Ovary (tissue), 9 donors: ENCODE measurements around the gene TBC1D16. TPM values are rescaled to one million over a fixed set of nuclear protein-coding genes. Genes with fewer than 3 reads are reported as not detected.

Source experiments
- DNase-seq, 5 donors: peaks; one replicate each; pipeline ENCODE4 v3.0.0-alpha.2; 2019 to 2020
- H3K27ac ChIP-seq, 2 donors: fragments of 200-600 bp; one replicate each; pipeline versions ENCODE4 v1.5.1 to v1.8.0; 2019 to 2022
- H3K27me3 ChIP-seq: fragments of 200-600 bp; one replicate; pipeline ENCODE4 v1.8.0; 2022
- H3K36me3 ChIP-seq: fragments of 200-600 bp; sonication (generic); one replicate; pipeline ENCODE4 v1.5.1; 2019
- H3K4me1 ChIP-seq: one replicate; pipeline ENCODE4 v1.8.1; 2013; ENCODE audit warnings: mild to moderate bottlenecking, moderate library complexity; ENCODE audit not compliant: insufficient read depth
- H3K4me3 ChIP-seq: fragments of 200-600 bp; sonication (generic); one replicate; pipeline ENCODE4 v1.5.1; 2017
- H3K9me3 ChIP-seq, 2 donors: fragments of 200-600 bp in 1 of 2; sonication (generic) in 1 of 2; one replicate each; pipeline versions ENCODE4 v1.5.1 to v1.8.1; 2013 to 2019; ENCODE audit warnings: mild to moderate bottlenecking in 1 of 2, moderate library complexity in 1 of 2
- EP300 ChIP-seq: sonication (generic); formaldehyde crosslinking; IDR thresholded peaks from one replicate; pipeline ENCODE4 v1.6.1; 2017; ENCODE audit warnings: antibody characterized with exemption
- POLR2A ChIP-seq: fragments of 450-650 bp; IDR thresholded peaks from one replicate; pipeline ENCODE4 v1.6.1; 2017; ENCODE audit warnings: antibody characterized with exemption, mild to moderate bottlenecking, moderate library complexity
- WGBS, 3 donors: extraction: QIAGEN DNeasy Blood & Tissue Kit in 1 of 3; methylation state at CpG; one replicate each; pipeline versions ENCODE4 v1.1.5 to v1.1.7; 2013 to 2017; 5-methylcytosine and 5-hydroxymethylcytosine counted together
- intact Hi-C, 4 donors: fragments of 100-400 bp; cut with DNase I; formaldehyde crosslinking; loops; one replicate each; pipeline versions ENCODE4 v1.11.0 to v1.15.1; 2022 to 2023
- polyA plus RNA-seq, 2 donors: library from polyadenylated mRNA; stranded (reverse); fragments of 200-250 nt in 1 of 2; fragments of 350-450 nt in 1 of 2; fragmentation: Illumina TruSeq in 1 of 2; extraction: RNeasy Lipid Tissue Mini Kit (QIAGEN cat#74804) in 1 of 2; gene quantifications; one replicate each; pipeline ENCODE4 v1.2.3, GENCODE V29; 2013 to 2014
- total RNA-seq, 7 donors: library from RNA; depleted of rRNA in 2 of 7; stranded (reverse); fragments of >200 nt in 2 of 7; fragmentation: NEBNext Ultra II Directional in 3 of 7; extraction: Animal tissue kit (Norgen Biotek cat#: 25700) in 3 of 7; gene quantifications; one replicate each; pipeline versions ENCODE4 v1.1.0 to v1.2.4, GENCODE V29; 2016 to 2023
- TF ChIP-seq, protein P1 (sequence below), 3 donors: fragments of 450-650 bp in 2 of 3; fragments of 200-600 bp in 1 of 3; IDR thresholded peaks; one replicate each; pipeline versions ENCODE4 v1.5.1 to v1.8.0; 2016 to 2022; ENCODE audit warnings: antibody characterized with exemption in 3 of 3, mild to moderate bottlenecking in 1 of 3
- donor health status: DM: no; HTN: no; CAD: no; lungs with moderate emphysema.
- donor health status: DM: no; HTN: no; CAD: no.
- donor health status: Bipolar disorder and iron deficiency.
- donor health status: DM: yes; HTN: yes; CAD: no.
- donor health status: DM: no; HTN: no; CAD: no.
- donor health status: DM: yes; HTN: yes; CAD: no.

TBC1D16 gene
- total and polyA plus RNA-seq, 9 donors: 9.3 to 40.5 (median 27.1) TPM

DNA sequence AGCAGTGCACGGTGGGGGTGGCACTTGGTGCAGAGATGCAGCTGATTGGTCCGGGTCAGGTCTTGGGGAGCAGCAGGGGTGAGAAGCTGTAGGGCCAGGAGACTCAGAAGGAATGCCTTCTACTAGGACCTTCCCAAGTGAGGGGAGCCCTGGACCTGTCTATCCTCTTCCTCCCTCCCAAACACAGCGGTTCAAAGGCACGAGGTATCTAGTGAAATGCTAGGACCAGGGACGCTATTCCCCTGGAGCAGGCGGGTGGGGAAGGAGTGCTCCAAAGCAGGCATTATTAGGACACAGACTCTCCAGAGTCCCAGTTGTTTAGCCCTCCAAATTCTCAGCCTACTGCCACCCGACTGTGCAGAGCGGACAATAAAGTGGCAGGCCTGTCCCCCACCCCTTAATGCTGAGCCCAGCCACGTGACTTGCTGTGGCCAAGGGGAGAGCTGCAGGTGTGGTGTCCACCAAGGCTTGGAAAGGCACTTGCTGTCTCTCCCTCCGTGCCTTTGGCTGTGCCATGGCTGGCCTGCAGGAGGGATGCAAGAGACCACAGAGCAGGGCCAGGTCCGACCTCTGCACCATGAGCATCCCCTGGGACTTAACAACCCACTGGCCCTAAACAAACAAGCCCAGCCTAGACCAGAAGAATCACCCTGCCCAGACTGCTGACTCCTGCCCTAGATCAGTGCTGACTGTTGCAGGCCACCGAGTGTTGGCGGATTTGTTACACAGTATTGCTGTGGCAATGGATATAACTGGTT, 97.2 kb downstream of the TBC1D16 start:
- Histone ChIP-seq H3K9me3 (no peaks in the 10 kb centered on the region), H3K27me3 (no peaks in the 10 kb centered on the region), H3K36me3 (no peaks in the 10 kb centered on the region), H3K27ac (no peak overlapping the region), H3K4me3 (no peak overlapping the region), H3K4me1 (peaks cover 19% of the 10 kb centered on the region)
- peak in 1 of 5 donors; percentile 35 for DNase-seq
- TF ChIP-seq, protein P1, sequence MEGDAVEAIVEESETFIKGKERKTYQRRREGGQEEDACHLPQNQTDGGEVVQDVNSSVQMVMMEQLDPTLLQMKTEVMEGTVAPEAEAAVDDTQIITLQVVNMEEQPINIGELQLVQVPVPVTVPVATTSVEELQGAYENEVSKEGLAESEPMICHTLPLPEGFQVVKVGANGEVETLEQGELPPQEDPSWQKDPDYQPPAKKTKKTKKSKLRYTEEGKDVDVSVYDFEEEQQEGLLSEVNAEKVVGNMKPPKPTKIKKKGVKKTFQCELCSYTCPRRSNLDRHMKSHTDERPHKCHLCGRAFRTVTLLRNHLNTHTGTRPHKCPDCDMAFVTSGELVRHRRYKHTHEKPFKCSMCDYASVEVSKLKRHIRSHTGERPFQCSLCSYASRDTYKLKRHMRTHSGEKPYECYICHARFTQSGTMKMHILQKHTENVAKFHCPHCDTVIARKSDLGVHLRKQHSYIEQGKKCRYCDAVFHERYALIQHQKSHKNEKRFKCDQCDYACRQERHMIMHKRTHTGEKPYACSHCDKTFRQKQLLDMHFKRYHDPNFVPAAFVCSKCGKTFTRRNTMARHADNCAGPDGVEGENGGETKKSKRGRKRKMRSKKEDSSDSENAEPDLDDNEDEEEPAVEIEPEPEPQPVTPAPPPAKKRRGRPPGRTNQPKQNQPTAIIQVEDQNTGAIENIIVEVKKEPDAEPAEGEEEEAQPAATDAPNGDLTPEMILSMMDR (IDR thresholded peaks at IDR 0.05): no peak
- no peak for TF ChIP-seq POLR2A
- no peak for TF ChIP-seq EP300
- 75 to 78% (median 77%) methylated on average over 13 of the region's 13 CpGs for WGBS, 3 donors
- intact Hi-C loops: no loop called here

DNA sequence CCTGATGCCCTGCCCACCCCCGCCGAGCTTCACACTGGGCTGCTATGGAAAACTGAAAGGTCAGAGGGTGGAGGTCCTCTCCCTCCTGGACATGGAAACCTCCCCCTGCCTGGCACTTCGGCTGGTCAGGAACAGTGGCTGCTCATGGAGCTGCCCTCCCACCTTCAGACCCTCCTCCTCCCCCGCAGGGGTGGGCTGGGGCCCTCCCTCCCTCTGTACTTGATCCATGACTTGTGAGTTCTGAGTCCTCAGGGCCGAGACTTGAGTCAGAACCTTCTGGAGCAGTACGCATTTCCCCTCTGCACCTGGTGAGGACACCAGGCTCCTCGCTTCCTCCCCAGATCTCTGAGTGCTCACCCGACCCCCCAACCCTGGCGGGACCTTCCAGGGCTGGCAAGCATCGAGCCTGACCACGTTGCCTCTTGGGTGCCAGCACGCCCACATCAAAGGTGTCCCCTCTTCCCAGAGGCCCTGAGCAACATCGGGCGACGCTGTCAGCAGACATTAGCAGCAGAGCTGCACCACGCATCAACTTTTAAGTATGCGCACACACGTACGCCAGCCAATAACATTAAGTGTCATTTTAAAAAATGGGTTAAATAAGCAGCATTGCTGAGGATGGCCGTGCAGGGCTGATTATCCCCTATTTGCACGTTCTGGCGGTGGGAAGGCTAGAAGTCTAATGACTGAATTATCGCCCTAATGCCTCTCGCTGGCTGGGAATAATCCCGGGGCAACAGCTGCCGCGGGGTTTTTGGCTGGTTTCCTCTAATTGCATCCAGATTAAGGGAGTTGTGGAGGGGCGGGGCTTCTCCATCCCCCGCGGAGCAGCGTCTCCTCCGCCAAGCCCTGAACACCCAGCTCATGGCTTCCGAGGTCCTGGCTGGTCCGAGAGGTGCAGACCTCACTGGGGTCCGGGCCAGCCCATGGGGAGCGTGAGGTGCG, 98.0 kb downstream of the TBC1D16 start:
- no peaks in the 10 kb centered on the region for H3K27me3 ChIP-seq
- TF ChIP-seq POLR2A (no peak), EP300 (no peak)
- TF ChIP-seq, protein P1 (IDR thresholded peaks at IDR 0.05): no peak
- H3K9me3 ChIP-seq: no peaks in the 10 kb centered on the region
- no peaks in the 10 kb centered on the region for H3K36me3 ChIP-seq
- intact Hi-C loops: no loop called here
- H3K27ac ChIP-seq: no peak overlapping the region
- H3K4me1 ChIP-seq: peaks cover 15% of the 10 kb centered on the region
- H3K4me3 ChIP-seq: no peak overlapping the region
- peak in 2 of 5 donors; percentile 58 to 75 for DNase-seq
- 36 to 44% (median 36%) methylated on average over 35 to 37 of the region's 37 CpGs for WGBS, 3 donors

GRCh38 chr17:79936641-79937381, 98.9 kb downstream of the TBC1D16 start:
- intact Hi-C loops: no loop called here
- DNase-seq: peak in 1 of 5 donors; percentile 45
- H3K36me3 ChIP-seq: no peaks in the 10 kb centered on the region
- whole genome bisulfite sequencing, 3 donors: 61 to 75% (median 73%) methylated on average over 16 of the region's 16 CpGs
- H3K4me3 ChIP-seq: no peak overlapping the region
- H3K27ac ChIP-seq: no peak overlapping the region
- no peaks in the 10 kb centered on the region for H3K9me3 ChIP-seq
- TF ChIP-seq EP300: no peak
- no peak for TF ChIP-seq POLR2A
- TF ChIP-seq, protein P1 (IDR thresholded peaks at IDR 0.05): no peak
- H3K27me3 ChIP-seq: no peaks in the 10 kb centered on the region
- peaks cover 9% of the 10 kb centered on the region for H3K4me1 ChIP-seq

DNA sequence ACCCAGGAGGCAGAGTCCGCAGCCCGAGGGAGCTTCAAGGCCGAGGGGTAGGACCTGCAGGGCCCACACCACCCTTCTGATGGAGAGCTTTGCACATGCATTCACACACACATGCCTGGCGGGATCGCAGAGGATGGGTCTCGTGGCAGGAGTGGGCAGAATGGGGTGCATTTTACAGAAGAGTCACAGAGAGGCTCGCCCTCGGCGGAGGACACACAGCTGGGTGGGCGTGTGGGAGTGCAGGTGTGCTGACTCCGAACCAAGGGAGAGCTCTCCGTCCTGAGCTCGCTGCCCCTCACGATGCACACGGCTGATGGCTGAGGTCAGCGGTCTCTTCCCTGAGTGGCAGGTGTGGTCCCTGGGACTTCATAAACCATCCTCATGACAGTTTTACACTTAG, 99.6 kb downstream of the TBC1D16 start:
- 90 to 94% (median 90%) methylated on average over 16 of the region's 16 CpGs for WGBS, 3 donors
- no peak for DNase-seq
- Histone ChIP-seq H3K4me1 (peaks cover 9% of the 10 kb centered on the region), H3K27me3 (no peaks in the 10 kb centered on the region), H3K36me3 (no peaks in the 10 kb centered on the region), H3K4me3 (no peak overlapping the region), H3K27ac (no peak overlapping the region), H3K9me3 (no peaks in the 10 kb centered on the region)
- no peak for TF ChIP-seq EP300
- intact Hi-C loops: no loop called here
